Astrocyte (in vitro differentiated cells and primary cell): ENCODE results near the gene WNT3A. TPM values are rescaled to one million over a fixed set of nuclear protein-coding genes. Genes with fewer than 3 reads are reported as not detected.

ENCODE experiments used
- DNase-seq: peaks from one replicate; pipeline ENCODE4 v3.0.0-alpha.2; 2010; ENCODE audit warnings: low read depth
- FAIRE-seq: peaks from 2 replicates; lab custom pipeline; 2011; peaks lifted over from hg19 to GRCh38; lab: Jason Lieb, UNC
- H2AFZ ChIP-seq: 2 replicates; pipeline ENCODE4 v1.6.0; 2012; ENCODE audit warnings: low read depth, low read length, inconsistent platforms
- H3K27ac ChIP-seq: 2 replicates; pipeline ENCODE4 v1.5.1; 2011; ENCODE audit warnings: low read depth, low read length, inconsistent platforms
- H3K27me3 ChIP-seq: 2 replicates; pipeline ENCODE4 v1.6.0; 2011; ENCODE audit warnings: low read length, inconsistent platforms; ENCODE audit not compliant: insufficient read depth
- H3K36me3 ChIP-seq: 2 replicates; pipeline ENCODE4 v1.5.1; 2011; ENCODE audit warnings: low read length, inconsistent platforms; ENCODE audit not compliant: insufficient read depth
- H3K4me1 ChIP-seq: 2 replicates; pipeline ENCODE4 v1.5.1; 2011; ENCODE audit warnings: low read length, inconsistent platforms; ENCODE audit not compliant: insufficient read depth
- H3K4me2 ChIP-seq: 2 replicates; pipeline ENCODE4 v1.6.0; 2012; ENCODE audit warnings: low read length, inconsistent platforms
- H3K4me3 ChIP-seq: 2 replicates; pipeline ENCODE4 v1.5.1; 2011; ENCODE audit warnings: low read depth, mild to moderate bottlenecking, low read length, inconsistent platforms; ENCODE audit not compliant: insufficient read depth
- H3K79me2 ChIP-seq: 2 replicates; pipeline ENCODE4 v1.6.0; 2012; ENCODE audit warnings: mild to moderate bottlenecking, low read length, inconsistent platforms; ENCODE audit not compliant: insufficient read depth
- H3K9ac ChIP-seq: 2 replicates; pipeline ENCODE4 v1.6.0; 2012; ENCODE audit warnings: mild to moderate bottlenecking, low read length, inconsistent platforms
- H3K9me3 ChIP-seq: 2 replicates; pipeline ENCODE4 v1.5.1; 2012; ENCODE audit warnings: low read depth, mild to moderate bottlenecking, low read length, inconsistent platforms; ENCODE audit not compliant: insufficient read depth
- H4K20me1 ChIP-seq: 2 replicates; pipeline ENCODE4 v1.6.0; 2012; ENCODE audit warnings: low read length, inconsistent platforms; ENCODE audit not compliant: insufficient read depth
- H3K27ac Mint-ChIP-seq: one replicate; pipeline ENCODE4 v1.8.0; 2021; ENCODE audit warnings: mild to moderate bottlenecking, mixed read lengths; ENCODE audit not compliant: unreplicated experiment
- H3K27me3 Mint-ChIP-seq: one replicate; pipeline ENCODE4 v1.8.0; 2021; ENCODE audit warnings: low read depth, mixed read lengths; ENCODE audit not compliant: unreplicated experiment
- H3K36me3 Mint-ChIP-seq: one replicate; pipeline ENCODE4 v1.8.0; 2021; ENCODE audit warnings: low read depth, mixed read lengths; ENCODE audit not compliant: unreplicated experiment
- H3K4me1 Mint-ChIP-seq: one replicate; pipeline ENCODE4 v1.8.0; 2021; ENCODE audit warnings: low read depth, mixed read lengths; ENCODE audit not compliant: unreplicated experiment
- H3K4me3 Mint-ChIP-seq: one replicate; pipeline ENCODE4 v1.8.0; 2021; ENCODE audit warnings: mild to moderate bottlenecking, moderate library complexity, mixed read lengths; ENCODE audit not compliant: unreplicated experiment
- H3K9me3 Mint-ChIP-seq: one replicate; pipeline ENCODE4 v1.8.0; 2021; ENCODE audit warnings: mild to moderate bottlenecking, mixed read lengths; ENCODE audit not compliant: unreplicated experiment
- CTCF ChIP-seq: IDR thresholded peaks from 2 replicates; pipeline ENCODE4 v1.5.1; 2011; ENCODE audit warnings: low read depth, mild to moderate bottlenecking, inconsistent platforms, low read length, moderate library complexity; ENCODE audit not compliant: insufficient read depth
- EZH2 ChIP-seq: IDR thresholded peaks from 2 replicates; pipeline ENCODE4 v1.6.1; 2012; ENCODE audit warnings: mild to moderate bottlenecking, low read length, inconsistent platforms; ENCODE audit not compliant: insufficient read depth
- total RNA-seq: library from RNA; stranded (reverse); gene quantifications from 2 replicates; pipeline ENCODE4 v1.2.1, GENCODE V29; 2021

WNT3A gene
- total RNA-seq, 1 donor from 2014 or later, result not detected

GRCh38 chr1:228009116-228009827, 2.5 kb downstream of the WNT3A start:
- FAIRE-seq (no peak), DNase-seq (no peak)
- H3K4me2 ChIP-seq, result no peak overlapping the region
- peaks cover 1% of the 10 kb centered on the region for H3K36me3 Mint-ChIP-seq
- peaks cover 44% of the 10 kb centered on the region for H3K27me3 ChIP-seq
- H3K27me3 Mint-ChIP-seq, result peaks cover 73% of the 10 kb centered on the region
- H3K79me2 ChIP-seq, result no peaks in the 10 kb centered on the region
- peaks cover 6% of the 10 kb centered on the region for H4K20me1 ChIP-seq
- H3K4me1 ChIP-seq, result no peaks in the 10 kb centered on the region
- H3K9ac ChIP-seq, result no peak overlapping the region
- no peak overlapping the region for H3K4me3 ChIP-seq
- no peaks in the 10 kb centered on the region for H3K36me3 ChIP-seq
- no peak overlapping the region for H2AFZ ChIP-seq
- TF ChIP-seq CTCF (no peak), EZH2 (no peak)
- H3K9me3 Mint-ChIP-seq, result no peaks in the 10 kb centered on the region
- H3K27ac Mint-ChIP-seq, result no peak overlapping the region
- no peak overlapping the region for H3K27ac ChIP-seq
- H3K9me3 ChIP-seq, result no peaks in the 10 kb centered on the region
- H3K4me3 Mint-ChIP-seq, result no peak overlapping the region
- no peaks in the 10 kb centered on the region for H3K4me1 Mint-ChIP-seq

GRCh38 chr1:228009828-228010775, 3.3 kb downstream of the WNT3A start:
- Mint-ChIP-seq H3K36me3 (peaks cover 1% of the 10 kb centered on the region), H3K27me3 (peaks cover 68% of the 10 kb centered on the region), H3K4me1 (peaks cover 6% of the 10 kb centered on the region), H3K27ac (no peak overlapping the region), H3K9me3 (no peaks in the 10 kb centered on the region), H3K4me3 (no peak overlapping the region)
- no peak for FAIRE-seq
- Histone ChIP-seq H3K36me3 (no peaks in the 10 kb centered on the region), H3K79me2 (no peaks in the 10 kb centered on the region), H4K20me1 (peaks cover 6% of the 10 kb centered on the region), H3K4me1 (peaks cover 3% of the 10 kb centered on the region), H3K27me3 (peaks cover 36% of the 10 kb centered on the region), H3K27ac (no peak overlapping the region), H2AFZ (no peak overlapping the region), H3K4me2 (no peak overlapping the region), H3K9ac (no peak overlapping the region), H3K9me3 (no peaks in the 10 kb centered on the region), H3K4me3 (no peak overlapping the region)
- TF ChIP-seq EZH2 (no peak), CTCF (no peak)
- no peak for DNase-seq
